Ascending aorta (tissue), 2 donors: ENCODE data around the gene GATAD2A. TPM values are rescaled to one million over a fixed set of nuclear protein-coding genes. Genes with fewer than 3 reads are reported as not detected.

Source experiments
- DNase-seq, 2 donors: peaks; one replicate each; pipeline ENCODE4 v3.0.0-alpha.2; 2019; ENCODE audit warnings: low spot score in 2 of 2
- H3K27ac ChIP-seq, 2 donors: fragments of 200-600 bp; sonication (generic); one replicate each; pipeline ENCODE4 v1.5.1; 2016 to 2017; ENCODE audit warnings: mild to moderate bottlenecking in 1 of 2
- H3K27me3 ChIP-seq: fragments of 200-600 bp; sonication (generic); one replicate; pipeline ENCODE4 v1.5.1; 2017
- H3K36me3 ChIP-seq, 2 donors: fragments of 200-600 bp; sonication (generic); one replicate each; pipeline ENCODE4 v1.5.1; 2016
- H3K4me1 ChIP-seq, 2 donors: fragments of 200-600 bp; sonication (generic); one replicate each; pipeline ENCODE4 v1.5.1; 2016 to 2017; ENCODE audit warnings: mild to moderate bottlenecking in 1 of 2
- H3K4me3 ChIP-seq, 2 donors: fragments of 200-600 bp; sonication (generic); one replicate each; pipeline ENCODE4 v1.5.1; 2016 to 2017; ENCODE audit warnings: mild to moderate bottlenecking in 1 of 2
- H3K9me3 ChIP-seq, 2 donors: fragments of 200-600 bp; sonication (generic); one replicate each; pipeline ENCODE4 v1.5.1; 2016
- intact Hi-C: fragments of 100-400 bp; cut with DNase I; formaldehyde crosslinking; loops from one replicate; pipeline ENCODE4 v1.15.1; 2023
- total RNA-seq: library from RNA; depleted of rRNA; stranded (reverse); fragments of >200 nt; gene quantifications from one replicate; pipeline ENCODE4 v1.1.0, GENCODE V29; 2016
- TF ChIP-seq, protein P1 (sequence below), 3 experiments: fragments of 200-600 bp in 2 of 3; fragments of 450-650 bp in 1 of 3; sonication (generic) in 2 of 3; IDR thresholded peaks; one replicate each; pipeline ENCODE4 v1.5.1; 2016 to 2019; ENCODE audit warnings: antibody characterized with exemption in 3 of 3, mild to moderate bottlenecking in 1 of 3, moderate library complexity in 1 of 3

GATAD2A gene
- total RNA-seq, 1 donor from 2014 or later, result 63.3 TPM

DNA sequence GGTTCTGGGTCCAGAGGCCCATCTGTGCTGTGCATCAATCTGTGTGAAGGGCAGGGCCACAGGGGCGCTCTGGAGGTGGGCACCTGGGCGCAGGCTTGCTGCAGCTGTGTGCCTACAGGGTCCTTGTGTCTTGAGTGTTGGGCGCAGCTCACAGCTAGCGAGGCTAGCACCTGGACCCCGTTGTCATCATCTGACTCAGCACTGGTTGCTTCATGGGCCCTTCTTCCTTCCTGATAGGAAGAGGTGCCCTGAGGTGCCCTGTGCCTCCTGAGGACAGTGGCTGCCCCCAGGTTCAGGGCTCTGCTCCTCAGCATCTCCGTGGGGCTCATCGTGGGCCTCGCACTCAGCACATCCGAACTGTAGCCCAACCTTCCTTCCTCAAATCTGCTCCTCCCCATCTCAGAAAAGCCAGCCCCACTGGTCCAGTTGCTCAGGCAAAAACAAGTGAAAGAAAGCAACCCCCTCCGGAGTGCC, 54.8 kb downstream of the GATAD2A start:
- Histone ChIP-seq H3K9me3 (no peaks in the 10 kb centered on the region), H3K27me3 (no peaks in the 10 kb centered on the region), H3K4me3 (peak overlapping the region in 1 of 2 donors; percentile 33), H3K27ac (peak overlapping the region; percentile 63 to 75), H3K36me3 (peaks cover 2 to 5% of the 10 kb centered on the region in 2 donors), H3K4me1 (peaks cover 27 to 65% of the 10 kb centered on the region in 2 donors)
- intact Hi-C loops, result no loop called here
- no peak for DNase-seq
- TF ChIP-seq, protein P1, sequence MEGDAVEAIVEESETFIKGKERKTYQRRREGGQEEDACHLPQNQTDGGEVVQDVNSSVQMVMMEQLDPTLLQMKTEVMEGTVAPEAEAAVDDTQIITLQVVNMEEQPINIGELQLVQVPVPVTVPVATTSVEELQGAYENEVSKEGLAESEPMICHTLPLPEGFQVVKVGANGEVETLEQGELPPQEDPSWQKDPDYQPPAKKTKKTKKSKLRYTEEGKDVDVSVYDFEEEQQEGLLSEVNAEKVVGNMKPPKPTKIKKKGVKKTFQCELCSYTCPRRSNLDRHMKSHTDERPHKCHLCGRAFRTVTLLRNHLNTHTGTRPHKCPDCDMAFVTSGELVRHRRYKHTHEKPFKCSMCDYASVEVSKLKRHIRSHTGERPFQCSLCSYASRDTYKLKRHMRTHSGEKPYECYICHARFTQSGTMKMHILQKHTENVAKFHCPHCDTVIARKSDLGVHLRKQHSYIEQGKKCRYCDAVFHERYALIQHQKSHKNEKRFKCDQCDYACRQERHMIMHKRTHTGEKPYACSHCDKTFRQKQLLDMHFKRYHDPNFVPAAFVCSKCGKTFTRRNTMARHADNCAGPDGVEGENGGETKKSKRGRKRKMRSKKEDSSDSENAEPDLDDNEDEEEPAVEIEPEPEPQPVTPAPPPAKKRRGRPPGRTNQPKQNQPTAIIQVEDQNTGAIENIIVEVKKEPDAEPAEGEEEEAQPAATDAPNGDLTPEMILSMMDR (IDR thresholded peaks at IDR 0.05), result no peak

GRCh38 chr19:19460761-19461265, 55.3 kb downstream of the GATAD2A start:
- intact Hi-C loops, result no loop called here
- peaks cover 8 to 10% of the 10 kb centered on the region in 2 donors for H3K36me3 ChIP-seq
- H3K27ac ChIP-seq, result peak overlapping the region; percentile 63 to 75
- DNase-seq, result peak; percentile 47 to 79
- no peaks in the 10 kb centered on the region for H3K9me3 ChIP-seq
- no peaks in the 10 kb centered on the region for H3K27me3 ChIP-seq
- peak overlapping the region; percentile 6 to 33 for H3K4me3 ChIP-seq
- TF ChIP-seq, protein P1 (IDR thresholded peaks at IDR 0.05), result no peak
- peaks cover 27 to 65% of the 10 kb centered on the region in 2 donors for H3K4me1 ChIP-seq

DNA sequence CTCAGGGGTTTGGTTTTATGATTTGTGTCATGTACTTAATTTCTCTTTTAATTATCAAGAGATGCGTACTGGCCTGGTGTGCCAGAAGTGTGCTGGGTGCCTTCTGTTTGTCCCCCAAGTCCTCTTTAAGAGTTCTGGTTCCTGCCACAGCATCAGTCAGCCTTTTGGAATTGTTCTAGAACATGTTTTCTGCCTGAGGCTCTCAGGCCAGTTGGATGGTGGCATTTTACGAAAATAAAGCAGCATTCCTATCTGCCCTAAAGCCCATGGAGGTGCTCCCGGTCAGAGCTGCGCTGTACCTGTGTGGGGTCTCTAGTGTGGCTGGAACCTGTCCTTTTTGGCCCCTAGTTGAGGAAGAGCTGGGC, 55.8 kb downstream of the GATAD2A start:
- Histone ChIP-seq H3K4me3 (peak overlapping the region; percentile 35 to 37), H3K27ac (peak overlapping the region; percentile 63 to 75), H3K27me3 (no peaks in the 10 kb centered on the region), H3K9me3 (no peaks in the 10 kb centered on the region), H3K36me3 (peaks cover 11 to 15% of the 10 kb centered on the region in 2 donors), H3K4me1 (peaks cover 27 to 65% of the 10 kb centered on the region in 2 donors)
- TF ChIP-seq, protein P1 (IDR thresholded peaks at IDR 0.05), result no peak
- no peak for DNase-seq
- intact Hi-C loops, result no loop called here

DNA sequence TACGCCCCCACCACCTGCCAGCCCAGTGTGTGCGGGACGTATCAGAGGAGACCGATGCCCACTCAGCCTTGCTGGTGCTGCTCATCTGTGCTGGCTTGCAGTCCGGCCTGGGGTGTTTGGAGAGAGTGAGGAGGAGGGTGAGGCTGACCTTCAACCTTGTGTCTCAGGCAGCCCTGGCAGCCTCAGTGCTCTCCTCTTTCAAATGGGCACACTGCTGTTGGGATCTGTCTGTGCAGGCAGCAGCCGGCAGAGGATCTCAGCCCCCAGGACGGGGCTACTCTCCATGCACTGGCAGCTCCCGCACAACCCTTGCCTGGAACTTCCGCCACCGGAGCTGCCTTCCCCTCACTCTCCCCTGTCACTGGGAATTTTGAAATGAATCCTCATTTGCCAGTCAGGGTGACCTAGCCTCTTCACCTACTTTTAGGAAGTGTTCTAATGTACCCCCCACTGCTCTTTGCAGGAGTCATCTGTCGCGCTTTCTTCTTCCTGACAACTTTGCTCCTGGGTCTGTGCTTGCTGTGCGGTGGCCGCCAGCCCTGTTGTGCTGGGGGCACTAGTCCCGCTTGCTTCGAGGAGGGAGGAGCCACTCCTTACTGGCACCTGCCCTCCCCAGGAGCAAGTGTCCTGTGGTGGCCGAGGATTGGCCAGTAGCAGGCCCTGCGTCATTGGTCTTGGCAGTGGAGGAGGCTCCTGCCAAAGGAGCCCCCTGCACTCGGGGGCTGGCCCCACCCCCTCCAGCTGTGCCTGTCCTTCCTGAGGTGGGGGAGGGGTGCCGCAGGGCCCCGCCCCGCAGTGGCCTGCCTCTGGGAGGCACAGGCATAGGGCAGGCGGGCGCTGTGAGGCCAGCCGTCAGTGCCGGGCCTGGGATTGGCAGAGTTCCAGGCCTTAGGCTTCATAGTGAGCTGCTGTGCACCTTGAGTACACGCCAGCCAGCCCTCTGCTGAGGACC, 56.5 kb downstream of the GATAD2A start:
- intact Hi-C loops, result no loop called here
- Histone ChIP-seq H3K36me3 (peaks cover 16 to 22% of the 10 kb centered on the region in 2 donors), H3K9me3 (no peaks in the 10 kb centered on the region), H3K27ac (peak overlapping the region; percentile 63 to 75), H3K4me3 (peak overlapping the region; percentile 35 to 37), H3K4me1 (peaks cover 27 to 65% of the 10 kb centered on the region in 2 donors), H3K27me3 (no peaks in the 10 kb centered on the region)
- peak in 1 of 2 donors; percentile 79 for DNase-seq
- TF ChIP-seq, protein P1 (IDR thresholded peaks at IDR 0.05), result no peak

GRCh38 chr19:19463348-19464117, 58.1 kb downstream of the GATAD2A start:
- peak in 1 of 2 donors; percentile 74 for DNase-seq
- Histone ChIP-seq H3K9me3 (peaks cover 10 to 13% of the 10 kb centered on the region in 2 donors), H3K27me3 (no peaks in the 10 kb centered on the region), H3K27ac (peak overlapping the region; percentile 54 to 63), H3K4me1 (peaks cover 27 to 59% of the 10 kb centered on the region in 2 donors), H3K36me3 (peaks cover 20 to 36% of the 10 kb centered on the region in 2 donors), H3K4me3 (peak overlapping the region in 1 of 2 donors; percentile 25)
- intact Hi-C loops, result loop anchor here (1.0 kb wide), 1 partner anchor 57 kb away; no protein-coding TSS in a partner anchor
- TF ChIP-seq, protein P1 (IDR thresholded peaks at IDR 0.05), result no peak
